ENCODE data around the gene STIM1.
"Not testable (repeated sequence)": the region's sequence is repeated elsewhere in the genome, so short reads cannot be mapped to it uniquely, and the experiment has no call there.

Gene STIM1

GRCh38 chr11:4026389-4026788 lies 170.9 kb downstream of the STIM1 start:
- DNase-seq (ENCODE audit: low read depth): no peak

DNA sequence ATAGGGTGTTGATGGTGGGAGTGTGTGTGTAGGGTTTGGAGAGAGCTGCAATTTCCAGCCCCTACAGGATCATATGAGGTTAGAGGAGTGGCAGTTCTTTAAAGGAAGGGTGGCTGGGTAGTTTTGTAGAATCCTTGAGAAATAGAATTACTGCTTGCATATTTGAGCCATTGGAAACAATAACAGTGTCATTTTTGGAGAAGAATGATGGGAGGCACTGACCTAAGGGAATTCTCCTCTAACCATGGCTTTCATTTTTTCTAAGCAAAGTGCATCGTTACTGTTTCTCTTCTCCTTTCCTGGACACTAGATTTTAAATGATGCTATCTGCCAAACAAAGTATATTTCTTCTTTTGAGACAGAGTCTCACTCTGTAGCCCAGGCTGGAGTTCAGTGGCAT lies 172.3 kb downstream of the STIM1 start:
- no peak for DNase-seq (ENCODE audit: low read depth)

- no peak for DNase-seq (ENCODE audit: low read depth)
These were observed 174.7 kb downstream of the STIM1 start for GRCh38 chr11:4030197-4030596.

DNA sequence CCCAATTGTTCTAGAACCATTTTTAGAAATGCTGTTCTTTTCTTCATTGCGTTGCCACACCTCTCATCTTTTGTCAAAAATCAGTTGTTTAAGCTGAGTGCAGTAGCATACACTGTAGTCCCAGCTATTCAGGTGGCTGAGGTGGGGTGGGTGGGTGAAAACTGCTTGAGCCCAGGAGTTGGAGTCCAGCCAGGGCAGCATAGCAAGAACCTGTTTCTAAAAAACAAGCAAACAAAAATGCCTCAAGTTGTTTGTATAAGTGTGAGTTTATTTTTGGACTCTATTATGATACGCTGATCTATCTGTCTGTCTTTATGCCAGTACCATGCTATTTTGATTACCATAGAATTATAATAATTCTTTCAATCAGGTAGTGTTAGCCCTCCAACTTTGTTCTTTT lies 176.6 kb downstream of the STIM1 start:
- no peak for DNase-seq (ENCODE audit: low read depth)

DNA sequence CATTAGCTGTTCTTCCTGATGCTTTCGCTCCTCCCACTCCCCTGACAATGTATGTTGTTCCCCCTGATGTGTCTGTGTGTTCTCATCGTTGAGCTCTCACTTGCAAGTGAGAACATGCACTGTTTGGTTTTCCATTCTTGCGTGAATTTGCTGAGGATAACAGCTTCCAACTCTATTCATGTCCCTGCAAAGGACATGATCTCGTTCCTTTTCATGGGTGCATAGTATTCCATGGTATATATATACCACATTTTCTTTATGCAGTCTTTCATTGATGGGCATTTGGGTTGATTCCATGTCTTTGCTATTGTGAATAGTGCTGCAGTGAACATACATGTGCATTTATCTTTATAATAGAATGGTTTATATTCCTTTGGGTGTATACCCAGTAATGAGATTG lies 180.5 kb downstream of the STIM1 start:
- no peak for DNase-seq (ENCODE audit: low read depth)

DNA sequence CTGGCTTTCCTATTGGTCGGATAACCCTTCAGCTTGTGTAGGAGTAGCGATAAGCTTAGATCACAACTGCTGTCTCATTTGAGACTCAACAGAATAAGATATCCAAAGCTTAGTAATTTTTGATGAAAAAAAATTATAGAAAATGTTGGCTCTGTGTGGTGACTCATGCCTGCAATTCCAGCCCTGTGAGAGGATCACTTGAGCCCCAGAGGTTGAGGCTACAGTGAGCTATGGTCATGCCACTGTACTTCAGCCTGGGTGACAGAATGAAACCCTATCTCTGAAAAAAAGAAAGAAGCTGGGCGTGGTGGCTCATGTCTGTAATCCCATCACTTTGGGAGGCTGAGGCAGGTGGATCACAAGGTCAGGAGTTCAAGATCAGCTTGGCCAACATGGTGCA lies 183.5 kb downstream of the STIM1 start:
- DNase-seq (ENCODE audit: low read depth): no peak

- DNase-seq (ENCODE audit: low read depth): no peak
These were observed 185.0 kb downstream of the STIM1 start for GRCh38 chr11:4040461-4040860.

DNA sequence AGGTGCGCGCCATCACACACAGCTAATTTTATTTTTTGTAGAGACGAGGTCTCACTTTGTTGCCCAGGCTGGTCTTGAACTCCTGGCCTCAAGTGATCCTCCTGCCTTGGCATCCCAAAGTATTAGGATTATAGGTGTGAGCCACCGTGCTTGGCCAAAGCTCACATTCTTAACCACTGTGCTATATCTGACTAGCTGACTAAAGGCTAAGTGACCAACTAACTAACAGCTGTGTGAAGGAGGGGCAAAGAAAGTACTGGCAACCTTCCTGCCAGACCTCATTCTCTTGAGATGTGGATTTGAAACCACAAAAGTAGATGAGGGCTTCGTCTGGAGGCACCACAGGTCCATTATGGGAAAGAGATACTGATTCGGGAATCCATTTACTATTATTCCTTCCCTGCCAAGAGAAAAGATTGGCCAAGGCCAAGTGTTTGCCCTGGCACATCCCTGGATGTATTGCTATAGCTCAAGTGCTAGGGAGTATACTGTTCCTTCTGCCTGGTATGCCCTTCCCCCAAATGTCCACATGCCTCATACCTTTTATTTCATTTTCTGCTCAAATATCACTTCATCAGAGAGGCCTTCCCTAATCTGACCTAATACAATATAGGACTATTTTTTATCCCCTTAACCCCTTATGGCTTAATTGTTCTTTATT lies 186.4 kb downstream of the STIM1 start:
- no peak for DNase-seq (ENCODE audit: low read depth)

DNA sequence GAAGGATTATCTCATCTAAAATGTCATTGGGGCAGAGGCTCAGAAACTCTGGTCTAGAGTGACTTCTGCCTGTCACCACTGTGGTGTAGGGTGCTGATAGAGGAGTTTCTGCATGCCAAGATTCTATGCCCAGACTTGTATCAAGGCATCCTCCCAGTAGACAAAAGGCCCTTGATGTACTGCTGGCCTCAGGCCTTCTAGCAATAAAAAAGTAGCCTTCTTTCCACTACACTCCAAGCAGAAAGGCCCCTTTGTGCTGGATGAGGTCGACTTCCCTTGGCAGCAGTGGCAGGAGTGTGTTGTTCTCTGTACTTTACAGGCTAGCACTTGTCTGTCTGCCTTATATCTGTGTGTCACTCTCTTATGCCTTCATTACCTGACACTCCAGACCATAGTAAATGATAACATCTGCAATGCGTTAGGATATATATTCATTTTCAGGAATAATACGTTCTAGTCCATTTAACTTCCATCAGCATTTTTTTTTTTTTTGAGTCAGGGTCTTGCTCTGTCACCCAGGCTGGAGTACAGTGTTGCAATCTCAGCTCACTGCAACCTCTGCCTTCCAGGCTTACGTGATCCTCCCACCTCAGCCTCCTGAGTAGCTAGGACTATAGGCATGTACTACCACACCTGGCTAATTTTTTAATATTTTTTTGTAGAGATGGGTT lies 189.6 kb downstream of the STIM1 start:
- no peak for DNase-seq (ENCODE audit: low read depth)

DNA sequence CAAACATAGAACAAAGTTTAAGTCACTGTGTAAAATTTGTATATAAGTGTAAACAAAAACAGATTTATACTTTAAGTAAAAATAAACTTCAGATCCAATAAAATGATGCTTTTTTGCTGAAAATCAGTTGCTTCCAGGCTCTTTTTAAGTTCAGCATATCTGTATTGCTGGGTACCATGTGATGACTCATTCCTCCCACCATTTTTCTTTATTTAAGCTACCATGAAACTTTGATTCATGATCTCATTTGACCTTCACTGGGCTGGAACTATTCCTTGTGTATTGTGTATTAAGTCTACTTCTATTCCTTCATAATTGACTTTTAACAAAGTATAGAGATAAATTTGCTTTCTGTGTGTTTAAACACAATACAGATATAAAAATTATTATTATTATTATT lies 192.9 kb downstream of the STIM1 start:
- DNase-seq (ENCODE audit: low read depth): no peak

- DNase-seq (ENCODE audit: low read depth): no peak
These were observed 193.5 kb downstream of the STIM1 start for GRCh38 chr11:4049006-4049405.

GRCh38 chr11:4050138-4050537 lies 194.7 kb downstream of the STIM1 start:
- no peak for DNase-seq (ENCODE audit: low read depth)

DNA sequence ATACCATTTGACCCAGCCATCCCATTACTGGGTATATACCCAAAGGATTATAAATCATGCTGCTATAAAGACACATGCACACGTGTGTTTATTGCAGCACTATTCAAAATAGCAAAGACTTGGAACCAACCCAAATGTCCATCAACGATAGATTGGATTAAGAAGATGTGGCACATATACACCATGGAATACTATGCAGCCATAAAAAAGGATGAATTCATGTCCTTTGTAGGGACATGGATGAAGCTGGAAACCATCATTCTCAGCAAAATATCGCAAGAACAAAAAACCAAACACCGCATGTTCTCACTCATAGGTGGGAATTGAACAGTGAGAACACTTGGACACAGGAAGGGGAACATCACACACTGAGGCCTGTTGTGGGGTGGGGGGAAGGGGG lies 197.7 kb downstream of the STIM1 start:
- not testable (repeated sequence) for DNase-seq (ENCODE audit: low read depth)

GRCh38 chr11:4054643-4055042 lies 199.2 kb downstream of the STIM1 start:
- no peak for DNase-seq (ENCODE audit: low read depth)

DNA sequence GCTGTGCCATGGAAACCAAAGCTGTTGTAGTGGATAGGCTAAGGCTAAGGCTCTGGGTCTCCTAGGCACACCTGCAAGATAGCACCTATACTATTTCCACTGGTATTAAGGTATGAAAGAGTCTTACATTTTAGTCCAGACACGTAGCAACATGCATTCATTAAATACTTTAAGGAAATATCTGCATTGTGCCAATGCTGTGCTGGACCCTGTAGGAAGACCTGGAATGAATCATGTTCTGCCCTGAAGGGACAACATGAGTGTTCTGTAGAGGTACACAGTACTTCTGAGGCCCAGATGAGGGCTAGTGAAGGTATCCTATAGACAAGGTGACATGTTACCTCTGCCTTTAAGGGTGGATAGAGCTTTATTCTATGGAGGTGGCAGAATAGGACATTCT lies 204.0 kb downstream of the STIM1 start:
- DNase-seq (ENCODE audit: low read depth): no peak

GRCh38 chr11:4060182-4060923 lies 204.9 kb downstream of the STIM1 start:
- no peak for DNase-seq (ENCODE audit: low read depth)

GRCh38 chr11:4061700-4062099 lies 206.2 kb downstream of the STIM1 start:
- DNase-seq (ENCODE audit: low read depth): no peak

GRCh38 chr11:4063348-4063747 lies 207.9 kb downstream of the STIM1 start:
- no peak for DNase-seq (ENCODE audit: low read depth)

GRCh38 chr11:4064278-4064955 lies 209.0 kb downstream of the STIM1 start:
- DNase-seq (ENCODE audit: low read depth): no peak

DNA sequence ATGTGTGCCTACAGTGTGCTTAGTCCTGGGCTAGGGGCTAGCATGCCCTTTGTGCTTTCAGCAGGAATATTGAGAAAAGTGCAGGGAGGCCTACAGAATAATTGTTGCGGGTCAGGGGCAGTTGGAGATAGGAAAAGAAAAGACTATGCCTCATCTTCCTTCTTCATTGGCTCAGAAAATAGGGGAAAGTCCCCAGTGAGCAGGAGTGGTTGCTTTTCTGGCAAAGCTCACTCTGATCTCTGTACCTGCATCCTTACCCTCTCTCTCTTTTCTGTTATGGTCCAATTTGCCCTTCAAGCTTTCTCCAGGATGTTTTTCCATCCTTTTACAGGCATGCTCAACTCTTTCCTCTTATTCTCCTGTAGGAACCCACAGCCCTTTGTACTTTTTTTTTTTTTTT lies 209.6 kb downstream of the STIM1 start:
- no peak for DNase-seq (ENCODE audit: low read depth)

DNA sequence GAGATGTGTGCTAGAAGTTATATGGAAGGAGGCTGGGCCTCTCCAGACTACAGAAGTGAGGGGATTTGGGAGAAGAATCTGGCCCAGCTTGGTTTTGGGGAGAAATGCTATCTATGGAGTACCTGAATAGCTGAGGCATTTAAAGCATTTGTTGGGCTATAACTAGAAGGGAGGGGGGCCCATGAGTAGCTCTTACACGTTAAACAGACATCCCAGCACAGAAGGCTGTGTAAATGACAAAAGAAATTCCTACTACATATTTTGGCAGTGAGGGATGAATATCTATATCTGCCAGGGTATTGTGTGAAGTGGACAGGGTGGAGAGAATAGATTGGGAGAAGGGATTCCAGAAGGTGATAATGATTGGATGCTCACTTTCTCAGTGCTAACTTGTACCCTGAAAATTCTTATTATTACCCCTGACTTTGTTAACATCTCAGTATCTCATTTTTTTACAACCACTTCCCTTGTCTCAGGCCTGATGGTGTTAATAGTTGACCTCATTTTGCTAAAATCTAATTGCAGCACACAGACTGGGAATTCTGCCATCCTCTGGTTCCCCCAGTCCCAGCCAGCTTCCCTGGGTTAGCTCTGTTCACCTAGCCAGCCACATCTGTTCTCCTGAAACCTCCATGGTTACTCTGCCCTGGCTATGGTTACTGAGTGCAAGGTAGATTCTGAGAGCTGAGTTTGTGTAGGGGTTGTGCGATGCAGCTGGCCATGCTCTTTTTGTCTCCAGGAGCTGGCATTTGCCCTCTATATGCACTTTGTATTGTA lies 210.3 kb downstream of the STIM1 start:
- DNase-seq (ENCODE audit: low read depth): no peak

GRCh38 chr11:4066910-4067309 lies 211.4 kb downstream of the STIM1 start:
- no peak for DNase-seq (ENCODE audit: low read depth)

All from stimulated activated CD4-positive, alpha-beta T cell treated with anti-CD3 and anti-CD28 coated beads, Interleukin-2, amount 100 ng/mL, for 4 hours (primary cell).